ENCODE measurements around the gene DUSP15.
A peak's percentile ranks its signal among the peaks of the same experiment; 100 is the strongest.

The DUSP15 gene

GRCh38 chr20:31845300-31845863 is 24.9 kb downstream of the DUSP15 start, which contains the start of gene FOXS1:
FOXS1 (minus strand) TSS chr20:31845604; CDS start chr20:31845542, 62 bp downstream.
- DNase-seq (ENCODE audit: low read depth), result no peak
- no peak within 1 kb of the TSS for H3K4me3 ChIP-seq (ENCODE audit: low read length)
- TF ChIP-seq, protein P1, sequence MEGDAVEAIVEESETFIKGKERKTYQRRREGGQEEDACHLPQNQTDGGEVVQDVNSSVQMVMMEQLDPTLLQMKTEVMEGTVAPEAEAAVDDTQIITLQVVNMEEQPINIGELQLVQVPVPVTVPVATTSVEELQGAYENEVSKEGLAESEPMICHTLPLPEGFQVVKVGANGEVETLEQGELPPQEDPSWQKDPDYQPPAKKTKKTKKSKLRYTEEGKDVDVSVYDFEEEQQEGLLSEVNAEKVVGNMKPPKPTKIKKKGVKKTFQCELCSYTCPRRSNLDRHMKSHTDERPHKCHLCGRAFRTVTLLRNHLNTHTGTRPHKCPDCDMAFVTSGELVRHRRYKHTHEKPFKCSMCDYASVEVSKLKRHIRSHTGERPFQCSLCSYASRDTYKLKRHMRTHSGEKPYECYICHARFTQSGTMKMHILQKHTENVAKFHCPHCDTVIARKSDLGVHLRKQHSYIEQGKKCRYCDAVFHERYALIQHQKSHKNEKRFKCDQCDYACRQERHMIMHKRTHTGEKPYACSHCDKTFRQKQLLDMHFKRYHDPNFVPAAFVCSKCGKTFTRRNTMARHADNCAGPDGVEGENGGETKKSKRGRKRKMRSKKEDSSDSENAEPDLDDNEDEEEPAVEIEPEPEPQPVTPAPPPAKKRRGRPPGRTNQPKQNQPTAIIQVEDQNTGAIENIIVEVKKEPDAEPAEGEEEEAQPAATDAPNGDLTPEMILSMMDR (IDR thresholded peaks at IDR 0.05; ENCODE audit: insufficient read depth, low read depth, low read length, missing control alignments), result no peak

GRCh38 chr20:31844737-31845299 is 25.5 kb downstream of the DUSP15 start:
- TF ChIP-seq, protein P1 (IDR thresholded peaks at IDR 0.05; ENCODE audit: insufficient read depth, low read depth, low read length, missing control alignments), result no peak
- DNase-seq (ENCODE audit: low read depth), result no peak
- no peak overlapping the region for H3K4me3 ChIP-seq (ENCODE audit: low read length)

GRCh38 chr20:31843881-31844280 is 26.4 kb downstream of the DUSP15 start:
- DNase-seq (ENCODE audit: low read depth), result no peak
- TF ChIP-seq, protein P1 (IDR thresholded peaks at IDR 0.05; ENCODE audit: insufficient read depth, low read depth, low read length, missing control alignments), result no peak
- no peak overlapping the region for H3K4me3 ChIP-seq (ENCODE audit: low read length)

DNA sequence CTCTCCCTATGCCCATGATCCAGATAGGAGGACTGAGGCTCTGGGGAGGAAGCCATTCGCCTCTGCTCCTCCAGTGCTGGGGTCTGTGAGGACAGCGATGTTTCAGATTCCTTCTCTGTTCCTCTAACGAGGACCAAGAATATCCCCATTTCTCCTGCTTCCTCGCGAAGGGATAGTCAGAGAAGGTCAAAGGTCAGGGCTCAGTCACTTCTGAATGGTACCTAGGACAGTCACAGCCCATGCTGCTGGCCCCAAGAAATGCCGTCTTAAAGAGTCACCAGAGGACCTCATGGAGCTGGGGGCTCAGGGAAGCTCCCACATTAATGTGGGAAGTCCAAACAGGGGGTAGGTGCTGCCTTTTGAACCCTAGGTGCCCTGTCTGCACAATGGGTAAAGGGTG is 27.0 kb downstream of the DUSP15 start:
- TF ChIP-seq, protein P1 (IDR thresholded peaks at IDR 0.05; ENCODE audit: insufficient read depth, low read depth, low read length, missing control alignments), result no peak
- no peak for DNase-seq (ENCODE audit: low read depth)
- no peak overlapping the region for H3K4me3 ChIP-seq (ENCODE audit: low read length)

DNA sequence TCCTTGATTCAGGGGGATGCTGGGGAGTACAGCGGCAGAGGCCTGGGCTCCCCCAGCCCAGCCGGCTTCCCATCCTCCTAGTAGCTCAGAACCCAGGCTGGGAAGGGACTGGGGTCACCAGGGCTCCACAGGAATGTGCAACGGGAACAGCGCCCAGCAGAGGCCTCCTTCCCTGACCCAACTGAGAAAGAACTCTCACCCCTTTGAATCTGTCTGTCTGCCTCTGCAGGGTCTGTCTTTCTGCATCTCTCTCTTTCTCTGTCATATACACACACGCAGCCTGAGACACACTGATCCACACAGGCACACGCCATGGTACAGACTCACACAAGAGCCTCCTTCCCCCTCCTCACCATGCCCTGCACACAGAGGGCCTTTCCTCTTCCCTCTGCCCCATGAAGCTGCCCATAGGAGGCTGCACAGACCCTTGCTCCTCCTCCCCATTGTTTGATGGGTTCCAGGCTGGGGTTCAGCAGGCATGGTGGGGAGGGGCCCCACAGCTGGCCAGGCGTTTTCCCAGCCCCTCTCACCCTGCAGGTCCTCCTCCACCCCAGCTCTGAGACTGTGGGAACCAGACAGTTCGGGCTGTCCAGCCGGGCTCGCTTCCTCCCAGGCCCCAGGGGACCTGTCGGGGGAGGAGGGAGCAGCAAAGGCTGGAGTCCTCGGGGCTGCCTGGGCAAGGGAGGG is 27.7 kb downstream of the DUSP15 start:
- TF ChIP-seq, protein P1 (IDR thresholded peaks at IDR 0.05; ENCODE audit: insufficient read depth, low read depth, low read length, missing control alignments), result no peak
- no peak for DNase-seq (ENCODE audit: low read depth)
- H3K4me3 ChIP-seq (ENCODE audit: low read length), result no peak overlapping the region

DNA sequence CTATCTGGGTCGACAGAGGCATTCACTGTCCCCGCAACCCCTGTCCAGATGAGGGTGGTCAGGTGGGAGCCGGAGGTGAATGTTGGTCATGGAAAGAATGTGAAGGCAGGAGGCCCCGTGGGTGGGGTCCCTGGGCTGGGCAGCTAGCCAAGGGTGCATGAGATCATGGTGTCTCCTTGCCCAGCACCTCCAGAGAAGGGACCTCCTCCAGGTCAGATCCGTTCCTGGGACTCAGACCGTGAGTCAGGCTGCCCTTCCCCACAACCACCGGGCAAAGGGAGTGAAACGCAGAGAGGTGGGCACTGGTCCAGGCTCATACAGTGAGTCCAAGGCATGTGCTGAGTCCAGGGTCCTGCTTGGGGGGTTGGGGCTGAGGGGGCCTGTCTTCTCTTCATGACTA is 28.4 kb downstream of the DUSP15 start:
- no peak overlapping the region for H3K4me3 ChIP-seq (ENCODE audit: low read length)
- peak; percentile 17 for DNase-seq (ENCODE audit: low read depth)
- TF ChIP-seq, protein P1 (IDR thresholded peaks at IDR 0.05; ENCODE audit: insufficient read depth, low read depth, low read length, missing control alignments), result no peak
